B cell (primary cell): Measurements from ENCODE around the gene NUP210. TPM values are rescaled to one million over a fixed set of nuclear protein-coding genes. Genes with fewer than 3 reads are reported as not detected.

Source experiments
- ATAC-seq: fragments of 200-7000 bp; cut with Tn5 transposase; one replicate; pipeline ENCODE4 v1.10.0; 2021; ENCODE audit warnings: low read depth, mild to moderate bottlenecking, moderate number of reproducible peaks, moderate library complexity
- CTCF ChIA-PET: fragments of 350-600 bp; sonication (Branson Sonifier 250); formaldehyde crosslinking; loops from one replicate; lab custom pipeline; 2021; ENCODE audit warnings: antibody characterized with exemption, inconsistent platforms; lab: Charles Lee
- POLR2A ChIA-PET: fragments of 350-600 bp; sonication (Branson Sonifier 250); formaldehyde crosslinking; loops from one replicate; lab custom pipeline; 2021; ENCODE audit warnings: antibody characterized with exemption; lab: Charles Lee
- DNase-seq: peaks from one replicate; pipeline ENCODE4 v3.0.0; 2013
- H2AFZ ChIP-seq: 2 replicates; pipeline ENCODE4 v1.6.1; 2012; ENCODE audit warnings: mild to moderate bottlenecking, low read depth, low read length; ENCODE audit not compliant: insufficient read depth, poor library complexity, severe bottlenecking
- H3K27ac ChIP-seq, 2 donors: 1 replicate in 1 of 2; 2 replicates in 1 of 2; pipeline ENCODE4 v1.5.1; 2012 to 2013; ENCODE audit warnings: low read length in 2 of 2, mild to moderate bottlenecking in 2 of 2, moderate library complexity in 1 of 2
- H3K27me3 ChIP-seq, 4 experiments: fragments of 200-600 bp in 1 of 4; sonication (generic) in 1 of 4; replicated peaks in 1 of 4; 1 replicate in 2 of 4; 2 replicates in 2 of 4; pipeline versions ENCODE4 v1.6.1 to v1.7.0; 2013 to 2016; ENCODE audit warnings: low read length in 3 of 4, mild to moderate bottlenecking in 2 of 4, mixed read lengths in 1 of 4, moderate library complexity in 1 of 4; ENCODE audit not compliant: insufficient read depth in 4 of 4, control insufficient read depth in 3 of 4; ENCODE audit errors: control extremely low read depth in 1 of 4
- H3K36me3 ChIP-seq, 2 experiments: replicated peaks in 1 of 2; 1 replicate in 1 of 2; 2 replicates in 1 of 2; pipeline versions ENCODE4 v1.6.1 to v1.7.1; 2013; ENCODE audit warnings: low read length in 1 of 2; ENCODE audit not compliant: insufficient read depth in 2 of 2, control insufficient read depth in 1 of 2; ENCODE audit errors: control extremely low read depth in 1 of 2, extremely low read depth in 1 of 2
- H3K4me1 ChIP-seq, 2 donors: fragments of 200-600 bp in 1 of 2; sonication (generic) in 1 of 2; 1 replicate in 1 of 2; 2 replicates in 1 of 2; pipeline versions ENCODE4 v1.5.1 to v1.6.1; 2013 to 2017; ENCODE audit warnings: low read length in 2 of 2; ENCODE audit not compliant: control insufficient read depth in 2 of 2, insufficient read depth in 2 of 2
- H3K4me2 ChIP-seq: replicated peaks from 2 replicates; pipeline ENCODE3; 2012; ENCODE audit warnings: mild to moderate bottlenecking, low read depth, low read length; ENCODE audit not compliant: poor library complexity, severe bottlenecking
- H3K4me3 ChIP-seq, 5 experiments: fragments of 200-600 bp in 1 of 5; sonication (generic) in 1 of 5; 1 replicate in 3 of 5; 2 replicates in 2 of 5; pipeline versions ENCODE4 v1.5.1 to v1.7.0; 2011 to 2016; ENCODE audit warnings: low read length in 4 of 5, mild to moderate bottlenecking in 4 of 5, low read depth in 2 of 5, control low read depth in 1 of 5, moderate library complexity in 1 of 5; ENCODE audit not compliant: insufficient read depth in 1 of 5; ENCODE audit errors: control extremely low read depth in 1 of 5, extremely low read depth in 1 of 5
- H3K79me2 ChIP-seq: fragments of 200-600 bp; sonication (generic); one replicate; pipeline ENCODE4 v1.6.0; 2016; ENCODE audit warnings: low read length; ENCODE audit not compliant: control insufficient read depth, insufficient read depth
- H3K9ac ChIP-seq: fragments of 200-600 bp; sonication (generic); 2 replicates; pipeline ENCODE4 v1.6.1; 2017; ENCODE audit warnings: mild to moderate bottlenecking, low read length, moderate library complexity
- H3K9me3 ChIP-seq, 3 donors: one replicate each; pipeline versions ENCODE4 v1.6.1 to v1.7.1; 2013; ENCODE audit warnings: low read length in 2 of 3; ENCODE audit not compliant: control insufficient read depth in 2 of 3, insufficient read depth in 1 of 3; ENCODE audit errors: control extremely low read depth in 1 of 3
- H4K20me1 ChIP-seq: 2 replicates; pipeline ENCODE4 v1.6.0; 2012; ENCODE audit warnings: mild to moderate bottlenecking, low read length; ENCODE audit not compliant: insufficient read depth, control insufficient read depth, poor library complexity, severe bottlenecking
- H3K27ac Mint-ChIP-seq: one replicate; pipeline ENCODE4 v1.8.0; 2021; ENCODE audit warnings: mixed read lengths
- H3K27me3 Mint-ChIP-seq: one replicate; pipeline ENCODE4 v1.8.0; 2021; ENCODE audit warnings: mixed read lengths
- H3K4me1 Mint-ChIP-seq: one replicate; pipeline ENCODE4 v1.8.0; 2021; ENCODE audit warnings: mixed read lengths
- H3K4me3 Mint-ChIP-seq: one replicate; pipeline ENCODE4 v1.8.0; 2021; ENCODE audit warnings: mixed read lengths
- H3K9me3 Mint-ChIP-seq: one replicate; pipeline ENCODE4 v1.8.0; 2022; ENCODE audit warnings: mixed read lengths; ENCODE audit not compliant: insufficient read depth
- EZH2 ChIP-seq: IDR thresholded peaks from 2 replicates; pipeline ENCODE4 v1.6.1; 2012; ENCODE audit warnings: borderline replicate concordance, low read depth, mild to moderate bottlenecking, moderate library complexity, low read length; ENCODE audit not compliant: insufficient read depth, poor library complexity, severe bottlenecking
- WGBS: methylation state at CpG from one replicate; pipeline ENCODE4 v1.1.5; 2013; ENCODE audit warnings: missing lambda C conversion rate; ENCODE audit not compliant: insufficient coverage; 5-methylcytosine and 5-hydroxymethylcytosine counted together
- intact Hi-C: fragments of 100-400 bp; cut with micrococcal nuclease; formaldehyde crosslinking; loops from one replicate; pipeline ENCODE4 v1.10.0; 2022
- polyA plus RNA-seq: library from polyadenylated mRNA; depleted of rRNA; stranded (reverse); fragments of >200 nt; gene quantifications from 2 replicates; pipeline ENCODE4 v1.2.3, GENCODE V29; 2012
- total RNA-seq, 2 donors: library from RNA; stranded (reverse); fragments of 120-200 nt in 1 of 2; gene quantifications; 1 replicate in 1 of 2; 2 replicates in 1 of 2; pipeline versions ENCODE4 v1.2.3 to v1.2.4, GENCODE V29; 2013 to 2022
- TF ChIP-seq, protein P1 (sequence below): fragments of 200-600 bp; IDR thresholded peaks from one replicate; pipeline ENCODE4 v1.8.0; 2022; ENCODE audit warnings: antibody characterized with exemption, mild to moderate bottlenecking

Gene NUP210
- total and polyA plus RNA-seq, 2 donors (not counting 1 experiment from before 2014, with no cell fraction given), result 114 to 159 TPM

- ChIA-PET POLR2A (no interaction called here), CTCF (interaction anchor here (1.2 kb wide), 1 partner anchor 209 kb away, joined by 3 read pairs; no protein-coding TSS in a partner anchor)
- peaks cover 23% of the 10 kb centered on the region for H3K27me3 Mint-ChIP-seq
- H3K79me2 ChIP-seq, result no peaks in the 10 kb centered on the region
- DNase-seq, result no peak
- H3K4me3 ChIP-seq, result no peak overlapping the region
- H3K9me3 ChIP-seq, result no peaks in the 10 kb centered on the region
- no peak overlapping the region for H3K9ac ChIP-seq
- H3K27ac ChIP-seq, result no peak overlapping the region
- no peaks in the 10 kb centered on the region for H3K9me3 Mint-ChIP-seq
- peaks cover 5% of the 10 kb centered on the region for H3K4me1 Mint-ChIP-seq
- H2AFZ ChIP-seq, result no peak overlapping the region
- no peak for TF ChIP-seq EZH2
- TF ChIP-seq, protein P1, sequence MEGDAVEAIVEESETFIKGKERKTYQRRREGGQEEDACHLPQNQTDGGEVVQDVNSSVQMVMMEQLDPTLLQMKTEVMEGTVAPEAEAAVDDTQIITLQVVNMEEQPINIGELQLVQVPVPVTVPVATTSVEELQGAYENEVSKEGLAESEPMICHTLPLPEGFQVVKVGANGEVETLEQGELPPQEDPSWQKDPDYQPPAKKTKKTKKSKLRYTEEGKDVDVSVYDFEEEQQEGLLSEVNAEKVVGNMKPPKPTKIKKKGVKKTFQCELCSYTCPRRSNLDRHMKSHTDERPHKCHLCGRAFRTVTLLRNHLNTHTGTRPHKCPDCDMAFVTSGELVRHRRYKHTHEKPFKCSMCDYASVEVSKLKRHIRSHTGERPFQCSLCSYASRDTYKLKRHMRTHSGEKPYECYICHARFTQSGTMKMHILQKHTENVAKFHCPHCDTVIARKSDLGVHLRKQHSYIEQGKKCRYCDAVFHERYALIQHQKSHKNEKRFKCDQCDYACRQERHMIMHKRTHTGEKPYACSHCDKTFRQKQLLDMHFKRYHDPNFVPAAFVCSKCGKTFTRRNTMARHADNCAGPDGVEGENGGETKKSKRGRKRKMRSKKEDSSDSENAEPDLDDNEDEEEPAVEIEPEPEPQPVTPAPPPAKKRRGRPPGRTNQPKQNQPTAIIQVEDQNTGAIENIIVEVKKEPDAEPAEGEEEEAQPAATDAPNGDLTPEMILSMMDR, result no peak
- no peaks in the 10 kb centered on the region for H4K20me1 ChIP-seq
- 78% methylated on average over 3 of the region's 5 CpGs for WGBS
- H3K36me3 ChIP-seq, result no peaks in the 10 kb centered on the region
- intact Hi-C loops, result no loop called here
- H3K4me1 ChIP-seq, result peaks cover 0 to 7% of the 10 kb centered on the region in 2 donors
- H3K4me3 Mint-ChIP-seq, result no peak overlapping the region
- H3K4me2 ChIP-seq, result no peak overlapping the region
- no peak for ATAC-seq
- no peak overlapping the region for H3K27ac Mint-ChIP-seq
- H3K27me3 ChIP-seq, result peaks cover 0 to 25% (median 15%) of the 10 kb centered on the region in 4 experiments
These were observed 119.4 kb downstream of the NUP210 start for GRCh38 chr3:13300546-13301285.

DNA sequence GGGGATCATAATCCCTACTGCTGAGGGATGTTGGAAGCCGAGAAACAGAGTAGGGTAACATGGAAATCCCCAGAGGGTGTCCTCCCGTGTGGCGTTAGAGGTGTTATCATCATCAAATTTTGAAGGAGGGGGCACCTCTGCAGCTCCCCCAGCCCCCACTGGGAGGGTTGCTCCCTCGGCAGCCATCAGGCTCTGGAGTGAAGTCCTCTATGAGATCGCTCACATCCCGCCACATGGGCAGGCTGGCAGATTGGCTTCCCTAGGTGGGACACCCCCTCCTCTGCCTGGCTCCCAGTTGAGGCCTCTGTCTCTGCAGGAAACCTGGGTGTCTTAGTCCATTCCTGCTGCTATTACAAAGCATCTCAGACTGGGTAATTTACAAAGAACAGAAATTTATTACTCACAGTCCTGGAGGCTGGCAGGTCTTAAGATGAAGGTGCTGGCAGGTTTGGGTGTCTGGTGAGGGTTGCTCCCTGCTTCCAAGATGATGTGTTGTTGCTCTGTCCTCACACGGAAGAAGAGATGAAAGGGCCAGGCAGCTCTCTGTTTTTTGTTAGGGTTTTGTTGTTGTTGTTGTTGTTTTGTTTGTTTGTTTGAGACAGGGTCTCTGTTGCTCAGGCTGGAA is 120.5 kb downstream of the NUP210 start:
- H3K79me2 ChIP-seq, result no peaks in the 10 kb centered on the region
- ChIA-PET POLR2A (no interaction called here), CTCF (no interaction called here)
- TF ChIP-seq, protein P1, result no peak
- TF ChIP-seq EZH2, result no peak
- H3K4me1 Mint-ChIP-seq, result peaks cover 7% of the 10 kb centered on the region
- no peak overlapping the region for H3K27ac Mint-ChIP-seq
- peaks cover 2 to 9% of the 10 kb centered on the region in 2 donors for H3K4me1 ChIP-seq
- peaks cover 30% of the 10 kb centered on the region for H3K27me3 Mint-ChIP-seq
- H3K27me3 ChIP-seq, result peaks cover 0 to 34% (median 17%) of the 10 kb centered on the region in 4 experiments
- peaks cover 0 to 3% (median 0%) of the 10 kb centered on the region in 3 donors for H3K9me3 ChIP-seq
- intact Hi-C loops, result no loop called here
- DNase-seq (no peak), ATAC-seq (no peak)
- H3K27ac ChIP-seq, result no peak overlapping the region
- no peaks in the 10 kb centered on the region for H3K9me3 Mint-ChIP-seq
- H4K20me1 ChIP-seq, result no peaks in the 10 kb centered on the region
- H3K9ac ChIP-seq, result no peak overlapping the region
- no peak overlapping the region for H3K4me2 ChIP-seq
- 96% methylated on average over 7 of the region's 7 CpGs for WGBS
- no peak overlapping the region for H3K4me3 Mint-ChIP-seq
- no peaks in the 10 kb centered on the region for H3K36me3 ChIP-seq
- no peak overlapping the region for H3K4me3 ChIP-seq
- no peak overlapping the region for H2AFZ ChIP-seq
